ENCODE measurements around the gene TENT4B.

- TF ChIP-seq, protein P1, sequence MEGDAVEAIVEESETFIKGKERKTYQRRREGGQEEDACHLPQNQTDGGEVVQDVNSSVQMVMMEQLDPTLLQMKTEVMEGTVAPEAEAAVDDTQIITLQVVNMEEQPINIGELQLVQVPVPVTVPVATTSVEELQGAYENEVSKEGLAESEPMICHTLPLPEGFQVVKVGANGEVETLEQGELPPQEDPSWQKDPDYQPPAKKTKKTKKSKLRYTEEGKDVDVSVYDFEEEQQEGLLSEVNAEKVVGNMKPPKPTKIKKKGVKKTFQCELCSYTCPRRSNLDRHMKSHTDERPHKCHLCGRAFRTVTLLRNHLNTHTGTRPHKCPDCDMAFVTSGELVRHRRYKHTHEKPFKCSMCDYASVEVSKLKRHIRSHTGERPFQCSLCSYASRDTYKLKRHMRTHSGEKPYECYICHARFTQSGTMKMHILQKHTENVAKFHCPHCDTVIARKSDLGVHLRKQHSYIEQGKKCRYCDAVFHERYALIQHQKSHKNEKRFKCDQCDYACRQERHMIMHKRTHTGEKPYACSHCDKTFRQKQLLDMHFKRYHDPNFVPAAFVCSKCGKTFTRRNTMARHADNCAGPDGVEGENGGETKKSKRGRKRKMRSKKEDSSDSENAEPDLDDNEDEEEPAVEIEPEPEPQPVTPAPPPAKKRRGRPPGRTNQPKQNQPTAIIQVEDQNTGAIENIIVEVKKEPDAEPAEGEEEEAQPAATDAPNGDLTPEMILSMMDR (IDR thresholded peaks at IDR 0.05; ENCODE audit: low read length), result no peak
- no peak for TF ChIP-seq EZH2 (IDR thresholded peaks at IDR 0.05; ENCODE audit: borderline replicate concordance, low read length)
Measured at GRCh38 chr16:50238314-50238713, 85.2 kb downstream of the TENT4B start.

Data from OCI-LY1 (cell line).